Stimulated activated CD4-positive, alpha-beta T cell treated with anti-CD3 and anti-CD28 coated beads, TNF-alpha, amount 100 ng/mL, for 1 hour (primary cell): ENCODE results near the gene DENND2D.

Experiments used
- DNase-seq, 3 donors: peaks; one replicate each; pipeline ENCODE4 v3.0.0-alpha.2; 2020; ENCODE audit warnings: low read depth in 3 of 3, low spot score in 1 of 3

The DENND2D gene, protein sequence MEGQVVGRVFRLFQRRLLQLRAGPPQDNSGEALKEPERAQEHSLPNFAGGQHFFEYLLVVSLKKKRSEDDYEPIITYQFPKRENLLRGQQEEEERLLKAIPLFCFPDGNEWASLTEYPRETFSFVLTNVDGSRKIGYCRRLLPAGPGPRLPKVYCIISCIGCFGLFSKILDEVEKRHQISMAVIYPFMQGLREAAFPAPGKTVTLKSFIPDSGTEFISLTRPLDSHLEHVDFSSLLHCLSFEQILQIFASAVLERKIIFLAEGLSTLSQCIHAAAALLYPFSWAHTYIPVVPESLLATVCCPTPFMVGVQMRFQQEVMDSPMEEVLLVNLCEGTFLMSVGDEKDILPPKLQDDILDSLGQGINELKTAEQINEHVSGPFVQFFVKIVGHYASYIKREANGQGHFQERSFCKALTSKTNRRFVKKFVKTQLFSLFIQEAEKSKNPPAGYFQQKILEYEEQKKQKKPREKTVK

DNA sequence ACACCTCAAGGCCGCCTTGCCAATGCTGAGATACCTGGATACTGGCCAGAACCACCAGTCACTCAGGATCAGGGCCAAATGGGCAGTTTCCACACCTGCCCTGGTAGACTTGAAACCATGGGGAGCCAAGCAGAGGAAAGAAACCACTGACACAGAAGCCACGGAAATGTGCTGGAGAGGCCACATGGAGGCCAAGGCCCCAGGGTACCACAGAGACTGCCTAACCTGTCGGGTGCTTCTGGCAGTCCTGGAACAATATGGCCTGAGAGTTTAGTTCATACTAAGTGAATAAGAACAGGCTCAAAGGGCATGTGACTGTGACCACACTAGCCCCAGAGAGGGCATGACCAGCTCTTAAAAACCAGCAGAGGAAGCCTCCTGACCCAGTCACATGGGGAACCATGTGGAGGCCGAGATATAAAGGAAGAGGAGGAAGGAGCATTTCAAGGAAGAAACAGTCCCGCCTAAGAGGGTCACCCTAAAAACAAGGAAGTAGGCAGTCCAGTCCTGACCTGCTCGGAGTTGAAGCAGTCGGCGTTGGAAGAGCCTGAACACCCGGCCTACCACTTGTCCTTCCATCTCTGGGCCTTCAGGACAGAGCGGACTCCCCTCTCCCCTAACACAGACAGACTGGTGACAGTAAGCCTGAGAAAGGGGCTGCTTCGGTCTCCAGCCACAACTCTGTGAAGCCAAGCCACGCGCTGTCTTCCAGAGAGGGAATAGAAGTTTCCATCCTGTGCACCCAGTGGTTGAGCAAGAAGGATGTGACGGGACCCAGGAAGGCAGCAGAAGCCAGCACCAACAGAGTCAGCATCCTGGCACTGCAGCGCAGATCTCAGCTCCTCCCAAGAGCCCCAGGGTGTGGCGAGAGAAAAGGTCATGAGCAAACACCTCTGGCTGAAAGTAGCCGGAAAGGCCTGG lies at the start of gene DENND2D:
DENND2D (minus strand) TSS at position 766 of the 921 bp plus-strand sequence; CDS start at position 579, 187 bp downstream.
- DNase-seq = peak in 2 of 3 donors; percentile 38 to 45

DNA sequence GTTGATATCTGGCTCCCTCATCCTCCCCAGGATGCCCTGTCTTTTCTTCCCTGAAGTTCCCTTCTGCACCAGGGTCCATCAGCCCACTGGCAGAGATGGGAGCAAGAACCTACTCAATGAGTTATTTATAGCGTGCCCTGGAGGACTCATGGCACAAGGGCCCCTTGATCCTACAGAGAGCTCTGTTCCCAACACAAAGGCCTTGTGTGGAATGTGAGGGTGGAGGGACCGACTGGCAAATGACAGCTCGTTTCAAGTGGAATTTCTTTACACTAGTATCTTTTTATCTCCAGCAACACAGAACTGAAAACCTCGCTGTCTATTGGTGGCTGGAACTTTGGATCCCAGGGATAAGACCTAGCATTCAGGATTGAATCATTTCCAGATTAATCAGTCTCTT lies 49.5 kb upstream of the DENND2D start:
- no peak for DNase-seq

DNA sequence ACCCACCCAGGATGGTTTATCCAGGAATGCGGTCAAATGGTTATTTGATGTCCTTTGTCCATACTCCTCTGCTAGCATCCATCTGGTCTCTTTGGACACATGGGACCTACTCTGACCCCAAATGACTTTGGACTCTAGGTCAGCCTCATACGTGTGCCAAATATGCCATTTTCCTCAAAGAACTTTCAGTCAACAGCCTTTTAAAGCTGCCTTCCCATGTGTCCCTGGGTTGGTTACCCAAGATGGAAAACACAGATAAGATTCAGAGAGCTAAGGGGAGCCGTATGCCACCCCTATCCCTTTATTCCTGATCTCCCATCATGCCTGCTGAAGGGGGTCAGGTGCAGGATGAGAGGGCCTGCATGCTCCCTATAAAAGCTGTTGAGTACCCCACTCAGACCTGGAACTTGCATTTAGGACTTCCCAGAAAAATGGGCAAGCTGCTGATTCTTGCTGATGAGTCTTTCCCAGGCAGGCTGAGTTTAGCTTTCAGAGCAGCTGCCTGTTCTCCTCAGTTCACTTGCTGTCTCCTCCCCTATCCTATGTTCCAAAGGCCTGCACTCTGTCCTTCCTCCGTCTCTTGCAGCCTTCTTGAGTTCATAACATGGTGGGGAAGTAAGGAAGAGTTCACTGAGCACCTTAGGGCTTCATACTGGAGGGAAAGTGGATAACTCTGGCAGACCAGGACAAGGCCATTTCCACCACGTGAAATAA lies 46.8 kb upstream of the DENND2D start:
- DNase-seq = no peak

DNA sequence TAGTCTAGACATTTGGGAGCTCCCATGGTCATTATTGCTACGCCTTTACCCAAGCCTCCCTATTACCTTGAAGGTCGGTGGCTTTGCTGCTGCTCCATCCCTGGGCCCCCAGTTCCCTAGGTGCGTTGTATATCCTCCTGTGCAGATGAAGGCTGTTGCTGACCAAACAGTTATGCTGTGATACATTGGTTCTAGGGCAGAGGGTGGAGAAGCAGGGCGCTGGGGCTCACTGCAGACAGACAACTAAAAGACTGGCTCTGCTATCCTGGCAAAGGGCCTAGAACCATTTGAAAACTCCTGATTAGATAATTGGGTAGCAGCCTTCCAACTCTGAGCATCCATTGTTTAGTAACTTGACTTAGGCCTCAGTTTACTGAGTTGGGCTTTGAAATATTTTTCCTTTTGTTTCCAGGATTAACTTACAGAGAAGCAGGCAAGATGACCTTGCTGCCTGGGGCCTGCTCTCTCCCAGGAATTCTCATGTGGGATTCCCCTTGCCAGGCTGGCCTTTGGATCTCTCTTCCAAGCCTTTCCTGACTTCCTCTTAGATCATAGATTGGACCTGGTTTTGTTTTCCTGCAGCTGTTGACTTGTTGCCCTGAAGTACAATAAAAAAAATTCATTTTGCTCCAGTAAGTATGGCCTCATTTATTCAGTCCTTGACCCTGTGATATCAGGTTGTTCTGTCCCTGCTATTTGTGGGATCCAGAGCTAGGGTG lies 42.5 kb upstream of the DENND2D start:
- no peak for DNase-seq

DNA sequence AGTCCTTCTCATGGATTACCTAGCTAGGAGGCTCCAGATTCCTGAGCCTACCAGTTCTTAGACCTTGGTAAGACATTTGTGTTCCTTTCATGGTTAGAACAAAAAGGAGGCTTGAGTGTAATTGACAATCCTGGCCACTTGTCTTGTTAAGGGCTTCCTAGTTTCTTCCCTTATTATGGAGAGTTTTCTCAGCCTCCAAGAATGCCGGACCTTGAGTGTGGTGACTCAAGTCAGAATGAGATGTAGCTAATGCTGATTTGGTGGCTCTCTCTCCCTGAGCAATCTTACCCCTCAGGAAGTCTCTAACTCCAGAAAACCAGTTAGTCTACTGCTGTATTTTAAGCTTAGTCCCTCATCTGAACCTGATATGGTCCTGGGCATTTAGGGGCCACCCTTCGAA lies 41.4 kb upstream of the DENND2D start:
- DNase-seq = no peak

DNA sequence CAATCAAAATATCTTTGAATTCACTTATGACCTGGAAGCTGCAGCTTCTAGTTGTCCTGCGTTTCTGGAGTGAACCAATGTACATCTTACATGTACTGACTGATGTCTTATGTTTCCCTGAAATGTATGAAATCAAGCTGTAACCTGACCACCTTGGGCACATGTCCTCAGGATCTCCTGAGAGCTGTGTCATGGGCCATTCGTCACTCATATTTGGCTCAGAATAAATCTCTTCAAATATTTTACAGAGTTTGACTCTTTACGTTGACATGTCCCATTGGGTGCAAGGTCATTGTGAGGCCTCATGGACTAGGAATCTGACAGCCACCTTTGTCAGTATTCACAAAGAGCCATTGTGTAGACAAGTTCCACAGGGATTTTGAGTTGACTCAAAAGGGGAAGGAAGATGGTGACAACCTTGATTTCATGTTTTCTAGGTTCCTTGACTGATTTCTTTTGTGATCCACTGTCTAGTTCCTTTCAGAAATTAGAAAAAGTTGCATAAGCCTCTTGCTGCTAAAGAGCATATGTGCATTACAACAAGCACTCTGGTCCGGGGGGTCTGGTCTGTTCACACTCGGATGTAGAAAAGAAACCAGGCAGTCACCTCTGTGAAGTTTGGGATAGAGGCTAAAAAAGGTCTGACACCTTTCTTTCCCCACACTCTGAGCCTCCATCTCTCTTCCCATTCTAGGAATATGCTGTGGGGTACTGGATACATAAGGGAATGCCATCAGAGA lies 37.8 kb upstream of the DENND2D start:
- DNase-seq = no peak

DNA sequence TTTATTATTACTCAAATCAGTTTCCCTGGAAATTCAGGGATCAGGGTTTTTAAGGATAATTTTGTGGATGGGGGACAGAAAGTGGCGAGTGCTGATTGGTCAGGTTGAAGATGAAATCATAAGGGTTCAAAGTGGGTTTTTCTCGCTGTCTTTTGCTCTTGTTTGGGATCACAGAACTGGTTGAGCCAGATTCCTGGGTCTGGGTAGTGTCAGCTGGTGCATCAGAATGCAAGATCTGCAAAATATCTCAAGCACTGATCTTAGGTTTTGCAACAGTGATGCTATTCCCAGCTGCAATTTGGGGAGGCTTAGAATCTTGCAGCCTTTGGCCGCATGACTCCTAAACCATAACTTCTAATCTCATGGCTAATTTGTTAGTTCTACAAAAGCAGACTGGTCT lies 36.4 kb upstream of the DENND2D start:
- no peak for DNase-seq

DNA sequence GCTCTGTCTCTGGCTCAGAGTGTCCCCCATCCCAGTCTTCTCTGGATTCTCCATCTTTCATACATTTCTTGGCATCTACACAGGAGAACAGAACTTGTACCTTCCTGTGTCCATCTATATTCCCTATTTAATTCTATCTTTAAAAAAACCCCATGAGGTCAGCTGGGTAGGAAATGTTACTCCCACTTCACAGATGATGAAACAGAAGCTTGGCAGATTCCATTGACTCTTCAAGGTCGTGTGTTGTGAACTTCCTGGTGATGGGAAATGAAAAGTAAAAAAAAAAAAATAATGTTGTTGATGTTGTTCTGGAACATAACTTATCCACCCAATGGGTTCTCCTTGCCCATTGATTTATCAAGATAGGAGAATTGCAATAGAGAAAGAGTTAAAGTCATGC lies 35.9 kb upstream of the DENND2D start:
- DNase-seq = no peak

DNA sequence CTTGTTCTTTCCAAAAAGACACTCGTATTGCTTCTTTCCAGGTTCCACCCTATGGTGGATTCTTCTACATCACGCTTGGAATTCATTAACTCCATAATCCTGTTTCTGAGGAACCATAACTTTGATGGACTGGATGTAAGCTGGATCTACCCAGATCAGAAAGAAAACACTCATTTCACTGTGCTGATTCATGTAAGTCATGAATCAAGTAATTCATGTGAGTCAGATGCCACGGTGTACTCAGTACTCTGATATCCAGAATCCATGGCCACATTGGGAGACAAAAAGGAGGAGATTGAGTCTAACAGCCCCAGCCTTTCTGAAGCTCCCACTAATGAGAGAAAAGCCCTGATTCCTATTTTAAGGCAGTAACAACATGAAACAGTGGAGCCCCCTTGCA lies 34.4 kb upstream of the DENND2D start:
- no peak for DNase-seq

DNA sequence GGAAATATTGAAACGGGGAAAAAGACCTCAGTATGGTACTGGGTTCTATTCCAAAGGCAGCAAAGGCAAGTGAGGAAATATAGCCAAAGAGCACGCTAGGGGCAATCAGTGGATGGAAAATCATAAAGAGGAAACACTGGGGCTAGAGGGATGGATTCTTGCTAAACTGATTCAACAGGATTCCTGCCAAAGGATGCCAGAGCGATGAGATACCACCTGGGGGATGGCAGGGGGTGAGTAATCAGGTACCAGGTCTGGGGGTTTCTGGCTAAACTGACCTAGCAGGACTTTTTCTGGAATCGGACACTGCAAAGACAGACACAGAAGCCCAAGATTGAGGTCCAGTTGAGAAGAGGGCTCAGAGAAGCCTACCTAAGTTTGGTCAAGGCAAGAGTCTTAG lies 33.8 kb upstream of the DENND2D start:
- DNase-seq = no peak

DNA sequence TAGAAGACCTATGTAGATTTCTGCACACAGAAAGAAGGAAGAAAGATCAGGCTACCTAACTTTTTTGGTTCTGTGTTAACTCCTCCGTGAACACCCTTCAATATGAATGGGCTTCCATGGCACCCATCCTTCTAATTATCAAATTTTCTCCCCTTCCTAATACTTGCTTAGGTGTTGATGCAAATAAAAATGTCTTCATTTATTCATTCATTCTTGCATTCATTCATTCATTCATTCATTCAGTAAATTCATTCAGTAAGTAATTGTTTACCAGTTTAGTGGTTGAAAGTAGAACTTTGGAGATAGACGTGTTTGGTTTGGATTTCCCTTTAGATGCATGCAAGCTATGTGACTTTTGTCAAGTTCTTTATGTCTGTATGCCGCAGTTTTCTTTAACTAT lies 31.7 kb upstream of the DENND2D start:
- DNase-seq = no peak

DNA sequence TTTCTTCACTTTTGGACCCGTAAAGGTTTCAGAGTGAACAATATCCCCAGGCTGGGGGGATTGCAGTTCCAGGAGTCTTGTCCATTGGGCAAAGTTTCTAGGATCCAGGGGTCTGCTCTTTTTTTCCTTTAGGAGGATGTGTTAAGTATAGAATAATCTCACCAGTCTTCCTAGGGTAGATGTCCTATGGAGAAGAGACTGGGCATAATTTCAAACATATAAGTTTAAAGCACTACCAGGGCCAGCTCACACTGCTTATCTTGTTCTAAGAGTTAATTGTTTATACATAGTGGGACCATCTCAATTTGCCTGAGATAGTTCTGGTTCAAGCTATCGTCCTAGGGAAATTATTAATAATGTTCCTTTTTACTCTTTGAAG lies 28.3 kb upstream of the DENND2D start:
- DNase-seq = no peak

DNA sequence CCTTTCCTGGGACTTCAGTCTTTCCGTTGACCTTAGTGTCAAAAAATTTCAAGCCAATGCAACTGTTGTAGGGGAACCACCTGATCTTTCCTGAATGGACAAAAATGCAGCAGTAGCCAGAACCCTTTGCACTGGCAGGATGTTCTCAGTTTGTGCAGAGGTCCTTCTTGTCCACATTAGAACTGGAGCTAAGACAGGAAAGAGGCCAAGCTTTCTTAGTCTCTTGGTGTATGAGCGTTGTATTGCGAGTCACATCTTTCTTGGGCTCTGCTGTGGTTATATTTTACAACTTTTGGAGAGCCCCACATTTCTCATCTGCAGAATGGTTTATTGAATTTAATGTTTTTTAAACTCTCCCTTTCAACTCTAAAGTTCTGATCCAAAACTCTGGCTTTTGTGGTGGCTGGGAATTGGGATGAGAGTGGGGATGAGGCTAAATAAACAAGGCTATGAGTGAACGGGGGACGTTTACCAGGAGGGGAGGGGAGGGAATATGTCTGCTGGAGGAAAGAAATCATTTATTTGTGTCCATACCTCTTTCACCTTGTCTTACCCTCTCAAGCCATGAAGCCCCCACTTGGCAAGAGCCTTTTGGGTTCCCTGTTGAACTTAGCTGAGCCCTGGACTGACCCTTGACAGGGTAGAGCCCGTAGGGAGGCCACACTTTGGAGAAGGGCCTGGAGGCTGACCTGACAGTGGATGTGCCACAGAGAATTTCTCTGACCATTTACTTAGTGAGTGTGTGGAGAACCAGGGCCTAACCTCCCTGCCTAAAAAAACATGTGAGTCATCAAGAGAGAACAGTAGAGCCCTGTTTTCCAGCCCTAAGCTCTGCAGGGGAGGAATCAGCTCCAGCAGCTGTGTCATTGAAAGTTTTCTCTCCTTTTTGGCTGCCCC lies 27.7 kb upstream of the DENND2D start:
- no peak for DNase-seq

DNA sequence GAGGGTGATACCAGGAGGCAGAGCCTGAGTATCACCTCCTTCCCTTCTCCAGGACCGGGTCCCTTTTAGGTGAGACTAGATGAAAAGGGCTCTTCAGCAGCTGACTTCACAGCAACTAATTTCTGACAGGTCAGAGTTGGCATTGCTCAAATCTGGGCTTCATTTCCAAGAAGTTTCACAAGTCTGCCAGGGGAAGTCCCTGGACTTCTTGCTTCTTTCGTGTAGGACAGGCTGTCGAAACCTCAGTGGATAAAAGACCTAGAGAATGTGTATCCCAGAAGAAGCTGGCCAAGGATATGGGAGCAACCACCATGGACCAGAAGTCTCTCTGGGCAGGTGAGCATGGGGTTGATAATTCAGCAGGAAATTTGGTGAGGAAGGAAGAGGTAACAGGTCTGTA lies 27.0 kb upstream of the DENND2D start, which contains the start of gene CHI3L2:
CHI3L2 (plus strand) TSS at position 280 of the 400 bp plus-strand sequence; CDS start at position 297, 17 bp downstream.
- DNase-seq = no peak

DNA sequence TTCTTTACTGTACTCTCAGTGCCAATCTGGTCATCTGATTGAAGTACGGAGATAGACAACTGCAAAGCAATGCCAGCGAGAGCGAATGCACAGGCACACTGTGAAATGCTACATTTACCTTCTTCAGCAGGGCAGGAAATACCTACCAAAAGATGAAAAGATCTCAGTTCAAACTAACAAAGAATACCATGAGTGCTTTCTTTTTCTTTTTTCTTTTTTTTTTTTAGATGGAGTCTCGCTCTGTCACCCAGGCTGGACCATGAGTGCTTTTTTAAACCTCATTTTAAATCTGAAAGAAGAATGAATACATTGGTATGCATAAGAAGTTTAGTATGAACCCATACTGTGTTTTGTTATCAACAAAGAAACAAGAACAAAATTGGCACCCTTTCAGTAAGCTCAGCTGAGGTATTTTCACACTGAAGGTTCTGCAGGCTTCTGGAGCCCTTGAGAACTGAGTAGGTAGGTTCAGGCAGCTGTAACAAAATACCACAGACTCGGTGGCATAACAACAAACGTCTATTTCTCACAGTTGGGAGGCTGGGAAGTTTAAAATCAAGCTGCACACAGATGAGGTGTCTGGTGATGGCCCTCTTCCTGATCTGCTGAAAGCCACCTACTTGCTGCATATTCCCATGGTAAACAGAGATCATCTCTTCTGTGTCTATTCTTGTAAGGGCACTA lies 25.4 kb upstream of the DENND2D start:
- DNase-seq = no peak

DNA sequence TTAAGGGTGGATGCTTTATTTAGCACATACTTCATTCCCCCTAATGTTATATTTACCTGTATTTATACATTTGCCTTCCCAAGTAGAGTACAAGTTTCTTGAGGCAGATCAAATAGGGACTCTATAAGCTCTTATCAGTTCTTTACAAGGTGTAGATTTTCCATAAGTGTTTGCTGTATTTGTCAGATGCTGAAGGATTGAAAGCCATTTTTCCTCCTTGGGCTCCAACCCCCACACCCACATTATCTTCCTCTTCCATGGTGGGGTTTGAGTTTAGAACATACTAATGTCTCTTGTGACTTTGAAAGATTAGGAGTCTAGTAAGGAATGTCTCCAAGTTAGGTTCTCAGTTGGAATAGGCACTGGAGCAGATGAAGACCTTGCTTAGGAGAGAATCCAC lies 24.6 kb upstream of the DENND2D start:
- no peak for DNase-seq

DNA sequence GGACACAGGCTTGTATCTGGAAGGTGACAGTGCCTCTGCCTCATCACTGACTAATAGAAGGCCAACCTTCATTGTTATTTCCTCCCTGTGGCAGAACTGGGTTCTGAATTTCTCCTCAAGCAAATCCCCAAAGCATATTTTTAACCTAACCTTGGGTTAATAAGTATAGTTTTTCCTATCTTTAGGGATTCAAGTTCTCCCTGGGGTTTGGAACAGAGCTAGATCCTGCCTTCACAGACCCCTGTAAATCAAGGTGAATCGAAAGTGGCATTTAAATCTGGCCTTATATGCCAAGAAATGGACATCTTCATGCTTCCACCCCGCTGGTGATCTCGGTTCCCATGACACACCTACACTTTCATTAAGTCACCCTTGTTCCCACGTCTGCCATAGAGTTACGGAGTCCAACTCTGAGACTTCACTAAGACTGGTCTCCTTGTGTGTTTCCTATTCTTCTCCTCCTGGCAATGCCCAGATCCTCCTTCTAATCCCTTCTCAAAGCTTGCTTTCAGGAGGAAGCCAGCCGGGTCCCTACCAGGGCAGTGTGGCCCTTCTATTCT lies 22.8 kb upstream of the DENND2D start:
- no peak for DNase-seq
